HG03432 (cell line): ENCODE results near the gene TRMT61B.

Experiments used
- ATAC-seq: cut with Tn5 transposase; IDR thresholded peaks from one replicate; pipeline ENCODE4 v1.9.1; 2021; ENCODE audit warnings: mild to moderate bottlenecking, moderate library complexity; ENCODE audit not compliant: unreplicated experiment

Gene TRMT61B

DNA sequence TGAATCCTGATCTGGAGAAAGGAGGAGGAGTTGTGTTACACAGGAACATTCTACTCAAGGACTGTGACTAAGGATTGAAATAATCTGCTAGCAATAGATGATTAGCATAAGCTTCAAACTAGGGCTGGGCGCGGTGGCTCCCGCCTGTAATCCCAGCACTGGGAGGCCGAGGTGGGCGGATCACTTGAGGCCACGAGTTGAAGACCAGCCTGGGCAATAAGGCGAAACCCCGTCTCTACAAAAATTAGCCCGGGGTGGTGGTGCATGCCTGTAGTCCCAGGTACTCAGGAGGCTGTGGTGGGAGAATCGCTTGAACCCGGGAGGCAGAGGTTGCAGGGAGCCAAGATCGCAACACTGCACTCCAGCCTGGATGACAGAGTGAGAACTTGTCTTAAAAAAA is 1.5 kb downstream of the TRMT61B start:
- ATAC-seq, result no peak

GRCh38 chr2:28855977-28856376 is 14.1 kb downstream of the TRMT61B start:
- ATAC-seq, result no peak

DNA sequence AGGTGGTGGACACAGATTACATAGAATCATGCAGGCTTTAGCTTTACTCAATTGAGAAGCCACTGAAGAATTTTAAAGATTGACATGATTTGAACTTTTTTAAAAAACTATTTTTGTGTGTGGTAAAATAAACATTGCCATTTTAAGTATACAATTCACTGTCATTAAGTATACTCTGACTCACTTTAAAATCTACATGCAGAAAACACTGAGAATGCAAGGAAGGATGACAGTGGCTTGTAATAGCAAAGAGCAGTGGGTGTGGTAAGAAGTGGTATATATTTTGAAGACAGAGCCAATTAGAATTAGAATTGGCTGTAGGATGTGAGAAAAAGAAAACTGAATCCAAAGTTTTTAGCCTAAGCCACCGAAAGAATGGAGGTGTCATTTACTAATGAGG is 14.9 kb downstream of the TRMT61B start:
- ATAC-seq, result no peak

GRCh38 chr2:28842042-28842441 is 28.1 kb downstream of the TRMT61B start:
- no peak for ATAC-seq

DNA sequence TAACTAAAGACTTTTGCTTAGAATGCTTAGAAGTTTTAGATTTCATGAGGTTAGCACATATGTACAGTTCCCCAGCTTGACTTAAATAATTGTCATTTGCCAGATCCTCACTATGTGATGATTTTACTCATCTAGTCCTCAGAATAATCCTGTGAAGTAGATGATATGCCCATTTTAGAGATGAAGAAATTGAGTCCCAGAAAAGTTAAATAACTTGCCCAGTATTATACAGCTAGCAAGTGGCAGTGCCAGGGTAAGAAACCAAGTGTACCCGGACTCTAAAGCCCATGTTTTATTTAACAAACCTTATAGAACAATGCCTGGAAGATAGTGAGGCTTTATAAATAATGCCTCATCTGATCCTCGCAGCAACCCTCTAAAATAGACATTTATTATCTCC is 31.1 kb downstream of the TRMT61B start:
- ATAC-seq, result no peak

DNA sequence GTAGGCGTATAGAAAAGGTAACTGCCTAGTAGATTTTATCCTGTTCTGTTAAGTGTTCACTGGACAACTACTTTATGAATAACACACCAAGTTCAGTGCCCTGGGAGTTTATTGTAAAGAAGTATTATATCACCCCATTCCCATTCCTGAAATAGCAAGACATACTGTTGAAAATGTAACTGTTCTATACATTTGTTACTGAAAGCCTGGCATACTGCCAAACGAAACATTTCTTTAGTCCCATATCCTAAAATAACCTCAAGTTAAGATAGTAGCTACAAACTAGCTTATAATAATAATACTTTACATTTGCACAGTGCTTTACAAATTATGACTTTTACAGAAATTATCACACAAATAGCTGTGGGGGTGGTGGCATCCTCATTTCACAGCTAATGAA is 34.3 kb downstream of the TRMT61B start:
- ATAC-seq, result no peak

- ATAC-seq, result no peak
Observed at GRCh38 chr2:28833740-28834470, 36.2 kb downstream of the TRMT61B start.

GRCh38 chr2:28828382-28828781 is 41.7 kb downstream of the TRMT61B start:
- ATAC-seq, result no peak

DNA sequence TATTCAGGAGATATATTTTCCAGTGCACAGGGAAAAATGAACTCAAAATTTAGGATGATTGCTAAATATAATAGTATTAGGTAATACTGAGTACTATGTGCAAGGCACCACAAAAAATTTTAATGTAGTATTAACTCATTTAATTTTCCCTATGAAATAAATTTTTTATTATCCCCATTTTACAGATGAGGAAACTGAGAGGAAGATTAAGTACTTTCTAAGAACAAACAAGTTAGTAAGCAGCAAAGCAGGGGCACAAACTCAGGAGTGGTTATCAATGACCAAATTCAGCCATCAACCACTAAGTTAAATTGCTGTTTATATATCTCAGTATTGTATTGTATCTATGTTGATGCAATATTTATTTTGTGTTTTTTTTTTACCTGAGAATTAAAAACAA is 45.2 kb downstream of the TRMT61B start:
- ATAC-seq, result no peak

GRCh38 chr2:28824207-28824606 is 45.9 kb downstream of the TRMT61B start:
- no peak for ATAC-seq

- no peak for ATAC-seq
Observed at GRCh38 chr2:28822036-28822435, 48.1 kb downstream of the TRMT61B start.

DNA sequence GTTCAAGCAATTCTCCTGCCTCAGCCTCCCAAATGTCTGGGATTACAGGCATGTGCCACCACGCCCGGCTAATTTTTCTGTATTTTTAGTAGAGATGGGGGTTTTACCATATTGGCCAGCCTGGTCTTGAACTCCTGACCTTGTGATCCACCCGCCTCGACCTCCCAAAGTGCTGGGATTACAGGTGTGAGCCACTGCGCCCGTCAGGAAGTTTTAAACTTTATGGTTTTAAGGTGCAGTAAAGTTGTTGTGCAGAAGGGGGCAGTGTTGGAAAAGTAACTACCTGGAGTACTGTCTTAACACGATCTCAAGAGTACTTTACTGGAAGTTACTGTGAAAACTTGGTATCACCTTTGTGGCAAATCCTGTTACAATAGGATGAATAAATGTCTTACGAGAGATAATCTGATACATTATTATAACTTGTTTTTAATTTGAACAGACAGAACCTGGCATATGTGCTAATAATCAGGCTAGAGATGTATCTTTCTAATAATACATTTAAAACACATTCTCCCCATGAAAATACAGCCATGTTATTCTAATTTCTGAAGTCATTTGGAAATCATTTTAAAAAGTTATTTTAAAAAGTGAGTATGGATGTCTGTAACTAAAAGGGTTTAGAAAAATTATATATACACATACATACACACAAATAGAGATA is 48.7 kb downstream of the TRMT61B start:
- ATAC-seq, result no peak

DNA sequence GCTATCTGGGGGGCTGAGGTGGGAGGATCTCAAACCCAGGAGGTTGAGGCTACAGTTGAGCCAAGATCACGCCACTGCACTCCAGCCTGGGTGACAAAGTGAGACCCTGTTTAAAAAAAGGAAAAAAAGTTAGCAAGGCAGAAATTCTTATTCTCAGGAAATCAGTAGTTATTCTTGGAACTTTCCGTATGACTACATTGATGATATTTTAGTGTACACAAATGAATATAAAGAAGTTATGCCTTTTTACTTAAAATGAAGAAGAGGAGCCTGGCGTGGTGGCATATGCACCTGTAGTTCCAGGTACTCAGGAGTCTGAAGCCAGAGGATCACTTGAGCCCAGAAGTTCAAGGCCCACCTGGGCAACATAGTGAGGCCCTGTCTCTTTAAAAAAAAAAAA is 52.1 kb downstream of the TRMT61B start:
- ATAC-seq, result no peak

DNA sequence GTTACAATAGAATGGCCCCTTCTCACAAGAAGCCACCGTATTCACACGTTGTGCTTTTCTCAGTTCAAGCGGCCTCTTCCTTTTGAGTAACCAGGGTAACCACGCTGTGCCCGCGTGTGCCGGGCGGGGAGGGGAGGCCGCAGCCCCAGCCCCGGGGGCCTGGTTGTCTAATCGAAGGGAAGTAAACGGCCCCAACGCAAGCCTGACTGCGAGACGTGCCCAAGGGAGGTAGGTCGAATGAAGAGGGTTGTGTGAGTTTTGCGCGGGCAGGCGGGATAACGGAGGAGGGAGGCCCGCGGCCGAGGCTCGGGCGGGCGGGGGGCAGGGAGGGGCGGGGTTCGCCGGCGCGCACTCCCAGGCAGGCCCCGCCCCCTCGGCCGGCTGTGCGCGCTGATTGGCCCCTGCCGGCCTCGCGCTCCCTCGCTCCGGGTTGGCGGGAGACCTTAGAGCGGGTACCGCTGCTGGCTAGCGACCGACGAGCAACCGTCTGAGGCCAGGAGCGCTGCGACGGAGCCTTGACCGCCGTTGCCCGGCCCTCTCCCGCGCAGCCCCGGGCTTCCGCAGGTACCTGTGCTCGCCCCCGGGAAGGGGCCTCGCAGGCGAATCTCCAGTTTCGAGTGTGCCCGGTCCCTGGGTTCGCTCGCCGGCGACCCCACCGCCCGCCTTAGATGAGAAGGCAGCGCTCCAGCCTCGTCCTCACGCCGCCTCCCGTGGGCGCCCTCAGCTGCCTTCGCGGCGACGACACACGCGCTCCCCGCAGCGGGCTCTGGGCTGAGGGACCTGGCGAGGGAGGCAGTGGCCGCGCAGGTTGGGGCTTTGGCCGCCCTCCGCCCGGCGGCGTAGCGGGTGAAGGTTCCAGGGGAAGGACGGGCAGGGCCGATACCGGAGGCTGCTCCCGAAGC is 59.5 kb downstream of the TRMT61B start, which contains the start of gene SPDYA:
TSS of gene SPDYA (plus strand) at position 451 of the 902 bp plus-strand sequence. CDS start 5,181 bp downstream, outside the sequence.
- ATAC-seq, result peak; percentile 85

- no peak for ATAC-seq
Observed at GRCh38 chr2:28809927-28810326, 60.2 kb downstream of the TRMT61B start.

GRCh38 chr2:28802975-28803429 is 67.1 kb downstream of the TRMT61B start:
- no peak for ATAC-seq

DNA sequence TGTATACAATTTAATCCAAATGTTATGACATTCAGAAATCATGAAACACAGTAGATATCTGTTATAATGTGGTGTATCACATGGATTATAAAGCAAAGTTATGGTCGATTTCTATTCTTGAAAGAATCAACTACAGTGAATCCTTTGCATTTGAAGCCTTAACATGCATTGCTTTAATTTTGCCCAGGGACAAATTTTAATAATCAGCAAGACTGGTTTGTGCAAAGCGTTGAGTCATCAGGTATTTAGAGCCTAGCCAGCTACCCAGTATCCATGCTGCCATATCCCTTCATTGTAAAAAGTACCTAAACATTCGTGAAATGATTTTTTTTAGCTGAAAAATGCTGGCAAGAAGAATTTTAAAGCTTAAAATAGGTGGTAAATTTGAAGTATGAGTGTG is 68.4 kb downstream of the TRMT61B start:
- ATAC-seq, result no peak
